Inflammatory macrophage treated with lipopolysaccharide for 4 hours (primary cell): ENCODE measurements around the gene ALDH1B1.

ENCODE experiments used
- DNase-seq: peaks from one replicate; pipeline ENCODE4 v3.0.0-alpha.2; 2020

Gene ALDH1B1

DNA sequence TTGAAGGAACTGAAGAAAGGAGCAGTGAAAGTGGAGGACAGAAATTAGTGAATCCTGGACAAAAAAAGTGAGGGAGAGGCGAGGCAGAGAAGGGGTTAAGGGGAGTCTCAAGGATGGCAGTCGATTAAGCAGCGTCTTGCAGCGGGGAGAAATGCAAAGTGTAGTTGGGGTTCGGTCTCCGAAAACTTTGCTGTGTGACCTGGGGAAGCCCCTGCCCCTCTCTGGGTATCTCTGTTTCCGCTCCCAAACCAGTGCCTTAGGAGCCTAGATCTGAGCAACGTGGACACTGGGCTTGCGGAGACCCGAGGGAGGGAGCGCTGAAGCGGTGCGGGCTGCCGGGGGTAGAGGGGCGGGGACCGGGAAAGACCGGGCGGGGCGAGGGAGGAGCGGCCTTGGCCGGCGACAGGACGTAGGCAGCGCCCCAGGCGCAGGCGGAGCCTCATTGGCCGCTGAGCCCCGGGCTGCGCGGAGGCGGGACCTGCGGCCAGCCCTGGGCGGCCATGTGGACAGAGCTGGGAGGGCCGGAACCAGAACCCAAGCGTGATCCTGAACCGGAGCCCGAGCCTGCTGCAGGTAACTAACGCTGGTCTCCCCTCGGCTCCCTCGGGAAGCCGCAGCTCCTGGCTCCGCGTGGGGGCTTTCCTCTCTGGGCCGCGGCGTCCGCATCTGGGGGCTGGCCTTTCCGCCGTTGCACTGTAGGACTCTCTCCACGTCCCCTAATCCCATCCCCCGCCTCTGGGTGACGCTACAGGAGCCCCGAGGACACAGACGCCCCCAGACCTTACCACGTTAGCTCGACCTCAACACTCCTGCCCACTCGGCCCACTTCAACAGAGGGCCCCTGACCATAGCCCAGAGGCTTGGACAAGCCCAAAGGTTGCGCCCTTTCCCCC is at the start of gene ALDH1B1:
ALDH1B1 (plus strand) TSS at position 468 of the 893 bp plus-strand sequence. CDS start 3,047 bp downstream, outside the sequence.
- peak; percentile 89 for DNase-seq

DNA sequence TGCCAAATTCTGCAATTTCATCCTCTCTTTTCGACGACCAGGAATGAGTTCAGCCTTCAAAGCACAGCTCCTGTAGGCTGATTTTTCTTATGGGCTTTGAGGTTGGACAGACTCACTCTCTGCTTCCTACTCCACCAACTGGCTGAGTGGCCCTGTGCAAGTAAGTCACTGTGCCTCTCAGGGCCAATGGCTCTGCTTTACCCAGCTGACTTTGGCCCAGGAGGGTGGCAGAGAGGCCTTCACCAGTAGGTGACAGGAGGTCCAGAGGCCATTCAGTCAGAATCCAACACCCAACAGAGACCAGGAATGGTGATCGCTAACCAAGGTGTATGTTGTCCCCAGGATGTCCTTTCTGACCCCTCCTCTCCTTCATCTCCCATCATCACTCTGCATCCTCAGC is 49.5 kb upstream of the ALDH1B1 start:
- no peak for DNase-seq

- DNase-seq = no peak
These were observed 49.0 kb upstream of the ALDH1B1 start for GRCh38 chr9:38343552-38343951.

DNA sequence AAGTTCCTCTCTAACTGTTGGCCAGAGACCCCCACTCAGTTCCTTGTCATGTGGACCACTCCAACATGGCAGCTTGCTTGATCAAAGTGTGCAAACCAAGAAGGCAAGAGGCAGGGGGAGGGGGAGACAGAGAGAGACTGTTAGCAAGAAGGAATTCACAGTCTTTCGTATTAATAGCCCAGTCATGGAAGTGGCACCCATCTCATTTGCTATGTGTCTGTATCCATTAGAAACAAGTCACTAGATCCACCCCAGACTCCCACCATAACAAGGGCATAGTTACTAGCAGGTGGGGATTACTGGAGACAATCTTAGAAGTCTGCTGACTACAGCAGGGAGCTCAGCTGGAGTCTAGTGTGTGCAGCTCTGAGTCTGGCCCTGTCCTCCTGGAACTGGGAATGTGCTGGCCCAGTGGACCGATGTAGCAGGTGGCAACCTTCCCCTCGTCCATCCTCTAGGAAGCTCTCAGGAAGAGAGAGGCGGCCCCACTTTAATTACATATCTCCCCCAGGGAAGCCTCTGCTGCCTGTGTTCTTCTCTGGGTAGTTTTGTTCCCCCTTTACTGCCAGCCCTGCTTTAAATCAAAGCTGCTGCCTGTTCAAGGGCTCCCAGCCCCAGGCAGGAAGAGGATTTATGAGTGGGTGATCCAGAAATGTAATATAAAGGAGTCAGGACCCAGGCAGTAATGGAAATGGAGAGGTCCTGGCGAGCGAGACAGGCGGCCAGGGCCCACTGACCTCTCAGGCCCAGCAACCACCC is 47.8 kb upstream of the ALDH1B1 start:
- no peak for DNase-seq

DNA sequence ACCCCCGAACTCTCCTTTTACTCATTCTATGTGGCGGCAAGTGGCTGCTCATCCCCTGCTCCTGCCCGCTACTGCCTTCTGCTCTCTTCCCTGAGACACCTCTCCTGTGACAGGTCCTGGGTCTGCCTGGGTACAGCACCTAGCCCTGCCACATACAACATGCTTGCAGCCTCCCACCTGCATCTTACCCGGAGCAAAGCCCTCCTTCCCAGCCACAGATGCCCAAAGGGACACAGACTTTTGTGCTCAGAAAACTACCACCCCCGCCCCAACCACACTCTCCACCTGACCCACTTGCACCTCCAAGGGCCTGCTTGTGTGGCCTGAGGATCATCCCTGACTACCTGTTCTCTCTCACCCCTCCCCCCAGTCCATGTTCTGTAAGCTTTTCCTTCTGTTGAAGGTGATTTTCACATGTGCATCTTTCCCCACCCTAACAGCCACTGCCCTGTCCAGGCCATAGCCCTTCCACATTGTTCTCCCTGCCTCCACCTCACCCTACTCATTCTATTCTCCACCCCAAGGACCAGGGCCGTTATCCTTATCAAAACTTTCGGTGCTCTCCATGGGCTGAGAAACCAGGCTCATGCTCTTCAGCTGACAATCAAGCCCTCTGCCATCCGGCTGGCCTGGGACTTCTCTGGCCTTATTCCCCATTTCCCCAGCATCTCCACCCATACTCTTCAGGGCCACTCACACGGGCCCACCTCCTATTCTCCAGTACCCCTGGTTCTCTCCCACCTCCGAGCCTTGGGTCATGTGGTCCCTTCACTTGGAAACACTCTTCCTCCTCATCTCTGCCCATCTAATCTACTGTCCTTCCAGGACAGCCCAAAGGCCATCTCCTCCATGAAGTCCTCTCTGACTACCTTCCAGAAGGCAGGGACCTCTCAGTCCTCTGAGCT is 46.4 kb upstream of the ALDH1B1 start:
- no peak for DNase-seq

GRCh38 chr9:38346811-38347210 is 45.7 kb upstream of the ALDH1B1 start:
- DNase-seq = no peak

- DNase-seq = no peak
These were observed 45.2 kb upstream of the ALDH1B1 start for GRCh38 chr9:38347271-38347671.

DNA sequence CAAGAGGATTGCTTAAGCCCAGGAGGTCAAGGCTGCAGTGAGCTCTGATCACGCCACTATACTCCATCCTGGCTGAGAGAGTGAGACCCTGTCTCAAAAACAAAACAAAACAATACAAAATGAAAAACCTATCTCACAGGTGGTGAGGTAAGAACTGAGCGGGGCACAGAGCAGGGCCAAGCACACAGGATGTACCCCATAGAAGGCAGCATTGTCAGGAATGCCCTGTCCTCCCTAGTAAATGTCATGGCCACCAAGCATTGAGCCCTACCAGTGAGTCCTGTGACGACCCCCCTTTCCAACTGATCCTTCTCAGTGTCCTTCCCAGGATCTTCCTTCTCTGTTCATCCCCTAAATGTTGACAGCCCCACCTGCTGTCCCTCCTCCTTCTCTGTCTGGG is 44.6 kb upstream of the ALDH1B1 start:
- DNase-seq = no peak

GRCh38 chr9:38350529-38350928 is 42.0 kb upstream of the ALDH1B1 start:
- DNase-seq = no peak

- DNase-seq = no peak
These were observed 39.8 kb upstream of the ALDH1B1 start for GRCh38 chr9:38352530-38353328.

- no peak for DNase-seq
These were observed 37.4 kb upstream of the ALDH1B1 start for GRCh38 chr9:38355115-38355514.

GRCh38 chr9:38355517-38356120 is 36.9 kb upstream of the ALDH1B1 start:
- DNase-seq = no peak

- DNase-seq = no peak
These were observed 35.7 kb upstream of the ALDH1B1 start for GRCh38 chr9:38356851-38357250.

DNA sequence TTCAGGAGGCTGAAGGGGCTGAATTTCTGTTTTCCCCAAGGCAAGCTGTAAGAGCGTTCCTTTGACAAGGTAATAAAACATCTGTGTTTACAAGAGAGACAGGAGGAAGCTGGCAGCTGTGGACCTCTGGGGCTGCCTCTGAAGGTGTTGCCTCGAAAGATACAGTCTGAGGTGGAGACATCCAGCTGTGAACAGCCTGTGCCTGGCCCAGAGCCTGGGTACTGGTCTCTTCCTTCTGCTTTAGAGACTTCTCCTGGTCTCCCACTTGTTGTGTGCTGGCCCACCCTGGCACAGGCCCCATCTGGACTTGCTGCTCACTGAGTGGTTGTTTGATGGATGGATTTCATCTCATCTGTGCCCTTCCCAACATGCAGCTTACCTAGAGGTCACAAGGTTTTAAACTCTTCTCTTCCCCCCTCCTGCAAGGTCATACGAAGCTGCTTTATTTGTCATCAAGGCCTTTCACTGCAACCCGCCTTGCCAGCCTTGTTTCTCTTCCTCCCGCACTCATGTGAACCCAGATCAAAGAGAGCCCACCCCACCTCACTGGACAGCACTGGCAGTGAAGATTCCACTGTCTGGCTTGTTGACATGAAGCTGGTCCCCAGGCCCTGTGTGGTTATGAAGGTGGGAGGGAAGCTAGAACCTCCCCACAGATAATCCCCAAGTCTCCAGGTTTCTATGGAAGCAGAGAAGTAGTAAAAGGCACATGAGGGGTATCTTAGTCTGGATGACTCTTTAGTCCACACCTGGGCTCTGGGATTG is 35.0 kb upstream of the ALDH1B1 start:
- DNase-seq = no peak

DNA sequence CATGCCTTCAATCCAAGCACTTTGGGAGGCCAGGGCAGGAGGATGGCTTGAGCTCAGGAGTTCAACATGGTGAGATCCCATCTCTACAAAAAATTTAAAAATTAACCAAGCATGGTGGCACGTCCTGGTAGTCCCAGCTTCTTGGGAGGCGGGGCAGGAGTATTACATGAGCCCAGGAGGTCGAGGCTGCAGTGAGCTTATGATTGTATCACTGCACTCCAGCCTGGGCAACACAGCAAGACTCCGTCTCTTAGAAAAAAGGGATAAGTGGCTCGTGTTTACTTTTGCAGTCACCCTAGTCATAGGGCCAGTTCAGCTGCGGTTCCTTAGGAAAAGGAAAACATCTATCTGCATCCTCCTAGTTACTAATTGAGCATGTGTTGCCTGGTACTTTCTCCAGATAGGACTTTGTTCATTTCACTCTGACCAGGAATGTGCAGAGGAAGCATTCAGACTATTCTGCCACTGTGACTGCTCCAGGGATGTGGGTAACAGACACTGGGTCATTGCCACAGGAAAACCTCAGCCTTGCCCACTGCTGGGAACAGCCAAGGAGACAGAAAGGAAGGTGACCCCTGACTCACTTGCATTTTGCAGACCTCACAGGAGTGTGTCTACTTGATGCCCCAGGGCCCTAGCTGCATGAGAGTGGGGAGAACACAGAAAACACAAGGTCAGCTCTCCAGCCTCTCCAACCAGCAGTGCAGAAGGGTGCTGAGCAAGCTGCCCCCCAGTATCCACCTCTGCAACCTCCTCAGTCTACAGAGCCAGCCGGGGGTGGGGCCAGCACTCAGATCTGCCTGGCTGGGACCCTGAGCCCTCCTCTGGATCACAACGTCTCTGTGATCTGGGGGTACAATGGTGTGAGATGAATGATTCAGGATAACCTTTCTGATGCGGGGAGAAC is 33.9 kb upstream of the ALDH1B1 start:
- DNase-seq = no peak

GRCh38 chr9:38359297-38359653 is 33.2 kb upstream of the ALDH1B1 start:
- DNase-seq = no peak

DNA sequence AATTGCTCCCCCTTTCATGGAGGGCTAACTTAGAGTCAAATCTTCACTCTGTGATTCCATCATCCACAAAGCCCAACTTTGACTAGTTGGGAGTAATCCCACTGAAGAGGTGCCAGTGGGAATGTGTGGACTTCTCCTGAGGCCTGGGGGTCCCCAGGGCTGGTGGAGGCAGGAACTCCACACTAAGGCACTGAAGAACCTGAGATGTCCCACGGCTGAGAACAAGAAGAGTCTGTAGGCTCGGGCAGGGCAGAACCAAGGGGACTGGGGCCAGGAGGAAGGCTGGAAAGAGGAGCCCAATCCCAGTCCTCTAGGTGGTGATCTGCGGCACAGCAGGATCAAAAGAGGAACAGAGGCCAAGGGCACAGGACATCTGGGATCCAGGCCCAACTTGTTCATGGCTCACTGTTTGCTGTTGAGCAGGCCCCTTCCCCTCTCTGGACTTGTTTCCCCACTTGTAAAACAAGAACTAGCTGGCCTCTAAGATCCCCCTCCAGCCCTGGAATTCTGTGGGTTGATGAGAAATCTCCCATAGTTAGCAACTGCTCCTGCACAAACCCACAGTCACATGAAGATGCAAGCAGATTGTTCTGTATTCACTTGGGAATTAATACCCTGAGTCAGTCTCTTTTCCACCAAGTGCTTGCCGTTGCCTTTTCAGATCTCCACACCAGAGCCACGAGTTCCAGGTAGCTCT is 32.7 kb upstream of the ALDH1B1 start:
- no peak for DNase-seq

DNA sequence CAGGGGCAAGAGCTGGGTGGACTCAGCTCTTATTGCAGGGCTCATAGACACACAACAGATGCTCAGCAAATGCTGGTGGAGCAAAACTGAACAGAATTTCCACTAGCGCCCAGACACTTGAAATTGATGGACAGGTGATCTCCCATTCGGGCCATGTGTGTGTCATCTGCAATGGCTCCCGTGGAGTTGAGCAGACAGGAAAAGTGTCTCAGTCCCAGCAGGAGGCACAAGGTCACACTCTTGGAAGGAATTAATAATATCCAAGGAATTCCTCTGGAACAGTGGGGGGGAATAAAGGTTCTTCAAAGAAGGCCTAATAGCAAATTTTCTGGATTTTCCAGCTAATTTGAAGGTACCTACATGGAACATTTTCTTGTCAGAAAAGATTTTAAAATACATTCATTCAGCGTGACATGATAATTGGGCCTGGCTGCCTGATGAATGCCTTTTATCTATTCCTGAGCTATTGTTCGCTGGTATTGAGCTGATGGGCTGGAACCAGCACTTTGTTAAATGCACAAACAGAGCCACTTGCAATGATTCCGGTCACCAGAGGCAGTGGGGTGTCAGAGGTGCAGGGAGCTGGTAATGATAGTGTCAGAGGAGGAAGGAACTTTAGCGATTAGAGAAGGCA is 31.5 kb upstream of the ALDH1B1 start:
- DNase-seq = no peak

DNA sequence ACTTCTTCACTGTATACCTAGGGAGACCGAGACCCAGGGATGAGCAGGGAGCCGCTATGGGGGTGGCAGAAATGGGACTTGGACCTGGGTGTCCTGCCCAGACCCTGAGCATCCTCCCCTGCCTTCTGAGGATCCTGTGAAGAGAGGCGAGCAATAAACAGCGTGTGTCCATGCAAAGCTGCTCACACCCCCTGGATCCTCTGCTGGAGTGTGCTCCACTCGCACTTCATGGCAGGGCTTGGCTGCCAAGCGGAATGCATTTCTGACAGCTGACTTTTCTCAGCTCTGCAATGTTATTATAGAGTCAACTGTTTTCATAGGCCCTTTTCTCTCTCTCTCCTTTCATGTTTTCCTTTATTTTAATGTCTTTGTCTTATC is 31.0 kb upstream of the ALDH1B1 start:
- DNase-seq = no peak
